Heart right ventricle (tissue), 16 donors: Measurements from ENCODE around the gene COG8. TPM values are rescaled to one million over a fixed set of nuclear protein-coding genes. Genes with fewer than 3 reads are reported as not detected.
A peak's percentile ranks its signal among the peaks of the same experiment; 100 is the strongest.

ENCODE experiments used
- ATAC-seq, 8 donors: fragments of 200-7000 bp; cut with Tn5 transposase; one replicate each; pipeline ENCODE4 v1.9.1; 2020; ENCODE audit warnings: mild to moderate bottlenecking in 8 of 8, moderate library complexity in 8 of 8, moderate number of reproducible peaks in 1 of 8
- DNase-seq, 2 donors: peaks; one replicate each; pipeline ENCODE4 v3.0.0-alpha.2; 2020
- H3K27ac ChIP-seq, 10 donors: fragments of 200-600 bp; sonication (generic) in 2 of 10; one replicate each; pipeline versions ENCODE4 v1.5.0 to v1.8.0; 2020 to 2022; ENCODE audit warnings: mild to moderate bottlenecking in 3 of 10
- H3K27me3 ChIP-seq, 7 donors: fragments of 200-600 bp; one replicate each; pipeline ENCODE4 v1.8.0; 2021 to 2022; ENCODE audit warnings: mild to moderate bottlenecking in 2 of 7
- H3K36me3 ChIP-seq, 9 donors: fragments of 200-600 bp; sonication (generic) in 1 of 9; one replicate each; pipeline versions ENCODE4 v1.5.0 to v1.8.0; 2020 to 2022; ENCODE audit warnings: mild to moderate bottlenecking in 2 of 9
- H3K4me1 ChIP-seq, 9 donors: fragments of 200-600 bp; sonication (generic) in 1 of 9; one replicate each; pipeline versions ENCODE4 v1.5.0 to v1.8.0; 2020 to 2022; ENCODE audit warnings: mild to moderate bottlenecking in 4 of 9
- H3K4me3 ChIP-seq, 10 donors: fragments of 200-600 bp; sonication (generic) in 2 of 10; one replicate each; pipeline versions ENCODE4 v1.5.0 to v1.8.0; 2020 to 2022; ENCODE audit warnings: mild to moderate bottlenecking in 7 of 10, moderate library complexity in 2 of 10
- H3K9me3 ChIP-seq, 11 donors: fragments of 200-600 bp in 10 of 11; sonication (generic) in 2 of 11; one replicate each; pipeline versions ENCODE4 v1.5.0 to v1.8.0; 2013 to 2022; ENCODE audit warnings: mild to moderate bottlenecking in 2 of 11, control low read depth in 1 of 11, moderate library complexity in 1 of 11
- CTCF ChIP-seq, 9 donors: fragments of 200-600 bp; sonication (generic) in 2 of 9; IDR thresholded peaks; one replicate each; pipeline versions ENCODE4 v1.5.0 to v1.8.0; 2021 to 2022; ENCODE audit warnings: antibody characterized with exemption in 9 of 9, mild to moderate bottlenecking in 5 of 9, moderate library complexity in 1 of 9
- WGBS, 2 donors: extraction: QIAGEN DNeasy Blood & Tissue Kit; methylation state at CpG; one replicate each; pipeline ENCODE4 v1.1.7; 2013; ENCODE audit warnings: inconsistent platforms in 1 of 2; 5-methylcytosine and 5-hydroxymethylcytosine counted together
- intact Hi-C, 10 donors: fragments of 100-400 bp; cut with DNase I; formaldehyde crosslinking; loops; one replicate each; pipeline versions ENCODE4 v1.11.1 to v1.14.2; 2022
- polyA plus RNA-seq, 2 donors: library from polyadenylated mRNA; stranded (reverse); fragments of 200-250 nt; gene quantifications; one replicate each; pipeline ENCODE4 v1.2.3, GENCODE V29; 2013
- total RNA-seq, 10 donors: library from RNA; stranded (reverse); fragmentation: NEBNext Ultra II Directional in 3 of 10; extraction: Animal tissue kit (Norgen Biotek cat#: 25700) in 3 of 10; gene quantifications; one replicate each; pipeline versions ENCODE4 v1.2.1 to v1.2.4, GENCODE V29; 2021 to 2023
- donor health status: Arrhythmogenic right ventricular cardiomyopathy.
- donor health status: ischemic (EF 13 %, LVEDD 7.1; RV severe dilation, severe dysfunction).
- donor health status: healthy with polysubstance abuse.
- donor health status: DM: no; HTN: yes; CAD: no.
- donor health status: DM: no; HTN: no; CAD: no.
- donor health status: ischemic (EF 25% LVEDD 6.9; RV normal size, moderate dysfunction).
- donor health status: ischemic (EF 25% LVEDD 5.7; RV mildly dilated, moderate dysfunction).
- donor health status: healthy.
- donor health status: DM: yes; HTN: yes; CAD: no.
- donor health status: Ischemic cardiomyopathy.
- donor health status: ischemic (EF 35%, LVEDD 5.7; RV mildly dilated, moderate dysfunction).
- donor health status: nonischemic (EF 11% LVEDD 7.7; RV severe dilation, severe dysfunction).
- donor health status: DM: yes; HTN: yes; CAD: no.
- donor health status: PGD.
- donor health status: ischemic (EF 29% LVEDD 5.4; RV normal size, mild dysfunction).
- donor health status: nonischemic (EF 23%, LVEDD 6.1; RV moderate dilation, normal function).

Gene COG8
- total and polyA plus RNA-seq, 12 donors: 15.7 to 29.1 (median 23.1) TPM

- no peak overlapping the region for H3K27ac ChIP-seq
- WGBS, 2 donors: 82 to 86% methylated on average over 1 of the region's 1 CpG
- no peak overlapping the region for H3K4me3 ChIP-seq
- ATAC-seq: no peak
- H3K4me1 ChIP-seq: peaks cover 0 to 11% (median 9%) of the 10 kb centered on the region in 9 donors
- intact Hi-C loops: no loop called here
- no peaks in the 10 kb centered on the region for H3K27me3 ChIP-seq
- H3K36me3 ChIP-seq: peaks cover 0 to 26% (median 0%) of the 10 kb centered on the region in 9 donors
- H3K9me3 ChIP-seq: no peaks in the 10 kb centered on the region
- no peak for DNase-seq
- no peak for TF ChIP-seq CTCF (IDR thresholded peaks at IDR 0.05)
Observed at GRCh38 chr16:69307091-69307490, 32.3 kb downstream of the COG8 start.

- H3K36me3 ChIP-seq: peaks cover 0 to 37% (median 7%) of the 10 kb centered on the region in 9 donors
- intact Hi-C loops: no loop called here
- no peak overlapping the region for H3K4me3 ChIP-seq
- peaks cover 0 to 8% (median 5%) of the 10 kb centered on the region in 9 donors for H3K4me1 ChIP-seq
- TF ChIP-seq CTCF (IDR thresholded peaks at IDR 0.05): no peak
- ATAC-seq (no peak), DNase-seq (no peak)
- no peak overlapping the region for H3K27ac ChIP-seq
- no peaks in the 10 kb centered on the region for H3K27me3 ChIP-seq
- WGBS, 2 donors: 93 to 94% methylated on average over 1 of the region's 1 CpG
- no peaks in the 10 kb centered on the region for H3K9me3 ChIP-seq
Observed at GRCh38 chr16:69306031-69306430, 33.3 kb downstream of the COG8 start.

GRCh38 chr16:69302301-69302700, 37.1 kb downstream of the COG8 start:
- intact Hi-C loops: no loop called here
- H3K4me3 ChIP-seq: no peak overlapping the region
- peaks cover 0 to 57% (median 12%) of the 10 kb centered on the region in 9 donors for H3K36me3 ChIP-seq
- no peaks in the 10 kb centered on the region for H3K9me3 ChIP-seq
- ATAC-seq: no peak
- no peak for DNase-seq
- no peak for TF ChIP-seq CTCF (IDR thresholded peaks at IDR 0.05)
- no peaks in the 10 kb centered on the region for H3K27me3 ChIP-seq
- peaks cover 0 to 10% (median 0%) of the 10 kb centered on the region in 9 donors for H3K4me1 ChIP-seq
- 96 to 100% methylated on average over 4 of the region's 4 CpGs for WGBS, 2 donors
- no peak overlapping the region for H3K27ac ChIP-seq

GRCh38 chr16:69301861-69302260, 37.5 kb downstream of the COG8 start:
- 85 to 86% methylated on average over 4 of the region's 4 CpGs for WGBS, 2 donors
- ATAC-seq: no peak
- peaks cover 0 to 10% (median 0%) of the 10 kb centered on the region in 9 donors for H3K4me1 ChIP-seq
- no peak for TF ChIP-seq CTCF (IDR thresholded peaks at IDR 0.05)
- H3K4me3 ChIP-seq: no peak overlapping the region
- intact Hi-C loops: loop anchor here in 1 of 10 donors (2.0 kb wide), 1 partner anchor 41 kb away; no protein-coding TSS in a partner anchor
- no peak for DNase-seq
- no peaks in the 10 kb centered on the region for H3K27me3 ChIP-seq
- H3K27ac ChIP-seq: peak overlapping the region in 1 of 10 donors; percentile 34
- no peaks in the 10 kb centered on the region for H3K9me3 ChIP-seq
- peaks cover 0 to 57% (median 12%) of the 10 kb centered on the region in 9 donors for H3K36me3 ChIP-seq
